Fibroblast of lung (primary cell): ENCODE measurements around the gene GIGYF2. TPM values are rescaled to one million over a fixed set of nuclear protein-coding genes. Genes with fewer than 3 reads are reported as not detected.

Experiments used
- DNase-seq, 2 donors: peaks; one replicate each; pipeline versions ENCODE4 v3.0.0 to v3.0.0-alpha.2; 2010; ENCODE audit warnings: low read depth in 2 of 2
- H2AFZ ChIP-seq: 2 replicates; pipeline ENCODE4 v1.5.1; 2012; ENCODE audit warnings: low read length, control low read depth, inconsistent platforms
- H3K27ac ChIP-seq: 2 replicates; pipeline ENCODE4 v1.5.1; 2011; ENCODE audit warnings: low read length, control low read depth; ENCODE audit not compliant: insufficient read depth
- H3K27me3 ChIP-seq: 2 replicates; pipeline ENCODE4 v1.5.1; 2011; ENCODE audit warnings: mild to moderate bottlenecking, low read length; ENCODE audit not compliant: control insufficient read depth, insufficient read depth
- H3K36me3 ChIP-seq: 2 replicates; pipeline ENCODE4 v1.5.1; 2011; ENCODE audit warnings: low read length; ENCODE audit not compliant: control insufficient read depth, insufficient read depth
- H3K4me1 ChIP-seq: 2 replicates; pipeline ENCODE4 v1.5.1; 2011; ENCODE audit warnings: low read length; ENCODE audit not compliant: control insufficient read depth, insufficient read depth; ENCODE audit errors: extremely low read depth
- H3K4me2 ChIP-seq: 2 replicates; pipeline ENCODE4 v1.5.1; 2011; ENCODE audit warnings: low read length, control low read depth; ENCODE audit not compliant: insufficient read depth; ENCODE audit errors: extremely low read depth
- H3K4me3 ChIP-seq, 4 experiments: fragments of 200-600 bp in 1 of 4; sonication (generic) in 1 of 4; replicated peaks in 1 of 4; 2 replicates each; pipeline ENCODE4 v1.5.1; 2011 to 2016; ENCODE audit warnings: low read length in 4 of 4, low read depth in 3 of 4, mild to moderate bottlenecking in 3 of 4, control low read depth in 2 of 4, inconsistent platforms in 1 of 4, mixed read lengths in 1 of 4; ENCODE audit not compliant: insufficient read depth in 1 of 4; ENCODE audit errors: control extremely low read depth in 1 of 4
- H3K79me2 ChIP-seq: 2 replicates; pipeline ENCODE4 v1.5.1; 2012; ENCODE audit warnings: mild to moderate bottlenecking, low read length, inconsistent platforms; ENCODE audit not compliant: control insufficient read depth, insufficient read depth
- H3K9ac ChIP-seq: 2 replicates; pipeline ENCODE4 v1.5.1; 2011; ENCODE audit warnings: mild to moderate bottlenecking, low read length, control low read depth; ENCODE audit not compliant: insufficient read depth
- H3K9me3 ChIP-seq: 2 replicates; pipeline ENCODE4 v1.5.1; 2012; ENCODE audit warnings: low read depth, low read length; ENCODE audit not compliant: control insufficient read depth, insufficient read depth
- H4K20me1 ChIP-seq: 2 replicates; pipeline ENCODE4 v1.5.1; 2011; ENCODE audit warnings: low read length; ENCODE audit not compliant: control insufficient read depth, insufficient read depth; ENCODE audit errors: extremely low read depth
- CTCF ChIP-seq, 2 donors: IDR thresholded peaks in 1 of 2; conservative IDR thresholded peaks in 1 of 2; 1 replicate in 1 of 2; 2 replicates in 1 of 2; pipeline ENCODE4 v1.5.1; 2011 to 2012; ENCODE audit warnings: low read length in 2 of 2, control low read depth in 1 of 2, inconsistent platforms in 1 of 2, low read depth in 1 of 2, mild to moderate bottlenecking in 1 of 2
- EZH2 ChIP-seq: IDR thresholded peaks from 2 replicates; pipeline ENCODE4 v1.5.1; 2012; ENCODE audit warnings: low read length, control low read depth, mild to moderate bottlenecking; ENCODE audit errors: missing control alignments
- polyA plus RNA-seq, 2 donors: library from polyadenylated mRNA; depleted of rRNA in 1 of 2; stranded (reverse) in 1 of 2; unstranded in 1 of 2; fragments of >200 nt; gene quantifications; 2 replicates each; pipeline ENCODE4 v1.2.1, GENCODE V29; 2011 to 2012; ENCODE audit warnings: missing spikeins in 1 of 2
- total RNA-seq: library from RNA; depleted of rRNA; stranded (reverse); fragments of >200 nt; gene quantifications from 2 replicates; pipeline ENCODE4 v1.2.1, GENCODE V29; 2014

Gene GIGYF2
- total and polyA plus RNA-seq, 2 donors (not counting 1 experiment from before 2014, with no cell fraction given), result 31.1 to 64.7 TPM

GRCh38 chr2:232886176-232886575 lies 189.0 kb downstream of the GIGYF2 start:
- no peak for DNase-seq
- no peak for TF ChIP-seq EZH2
- no peak for TF ChIP-seq CTCF (conservative IDR thresholded peaks at IDR 0.05 in 1 of 2, IDR thresholded peaks at IDR 0.05 in 1 of 2; ENCODE audit: low read depth in 1 of 2, low read length in 2 of 2)
- no peak overlapping the region for H2AFZ ChIP-seq

GRCh38 chr2:232886632-232887031 lies 189.5 kb downstream of the GIGYF2 start:
- no peak for DNase-seq
- Histone ChIP-seq H3K4me1 (no peaks in the 10 kb centered on the region), H3K9ac (no peak overlapping the region), H2AFZ (no peak overlapping the region), H3K27ac (no peak overlapping the region), H4K20me1 (no peaks in the 10 kb centered on the region), H3K27me3 (no peaks in the 10 kb centered on the region), H3K36me3 (no peaks in the 10 kb centered on the region), H3K4me2 (no peak overlapping the region), H3K4me3 (no peak overlapping the region), H3K79me2 (no peaks in the 10 kb centered on the region), H3K9me3 (no peaks in the 10 kb centered on the region)
- TF ChIP-seq CTCF (conservative IDR thresholded peaks at IDR 0.05 in 1 of 2, IDR thresholded peaks at IDR 0.05 in 1 of 2; ENCODE audit: low read depth in 1 of 2, low read length in 2 of 2) (no peak), EZH2 (no peak)

More at GRCh38 chr2:232886176-232886575, 189.0 kb downstream of the GIGYF2 start:
- H3K4me2 ChIP-seq, result no peak overlapping the region
- H3K9ac ChIP-seq, result no peak overlapping the region
- no peaks in the 10 kb centered on the region for H3K4me1 ChIP-seq
- no peaks in the 10 kb centered on the region for H4K20me1 ChIP-seq
- no peak overlapping the region for H3K27ac ChIP-seq
- H3K79me2 ChIP-seq, result no peaks in the 10 kb centered on the region
- no peak overlapping the region for H3K4me3 ChIP-seq
- no peaks in the 10 kb centered on the region for H3K36me3 ChIP-seq
- H3K27me3 ChIP-seq, result no peaks in the 10 kb centered on the region
- no peaks in the 10 kb centered on the region for H3K9me3 ChIP-seq

GRCh38 chr2:232887171-232887850 lies 190.2 kb downstream of the GIGYF2 start:
- H3K79me2 ChIP-seq, result no peaks in the 10 kb centered on the region
- H2AFZ ChIP-seq, result no peak overlapping the region
- H3K36me3 ChIP-seq, result no peaks in the 10 kb centered on the region
- no peak overlapping the region for H3K4me2 ChIP-seq
- no peak overlapping the region for H3K4me3 ChIP-seq
- no peaks in the 10 kb centered on the region for H3K4me1 ChIP-seq
- no peak for DNase-seq
- TF ChIP-seq EZH2, result no peak
- peak; percentile 7 to 29 for TF ChIP-seq CTCF (conservative IDR thresholded peaks at IDR 0.05 in 1 of 2, IDR thresholded peaks at IDR 0.05 in 1 of 2; ENCODE audit: low read depth in 1 of 2, low read length in 2 of 2)
- no peak overlapping the region for H3K27ac ChIP-seq
- no peaks in the 10 kb centered on the region for H4K20me1 ChIP-seq
- H3K27me3 ChIP-seq, result no peaks in the 10 kb centered on the region
- no peak overlapping the region for H3K9ac ChIP-seq
- no peaks in the 10 kb centered on the region for H3K9me3 ChIP-seq
